HG02763 (cell line): Measurements from ENCODE around the gene WDR86.

ENCODE experiments used
- ATAC-seq: cut with Tn5 transposase; IDR thresholded peaks from one replicate; pipeline ENCODE4 v1.9.1; 2021; ENCODE audit warnings: mild to moderate bottlenecking, moderate library complexity; ENCODE audit not compliant: unreplicated experiment

Gene WDR86

DNA sequence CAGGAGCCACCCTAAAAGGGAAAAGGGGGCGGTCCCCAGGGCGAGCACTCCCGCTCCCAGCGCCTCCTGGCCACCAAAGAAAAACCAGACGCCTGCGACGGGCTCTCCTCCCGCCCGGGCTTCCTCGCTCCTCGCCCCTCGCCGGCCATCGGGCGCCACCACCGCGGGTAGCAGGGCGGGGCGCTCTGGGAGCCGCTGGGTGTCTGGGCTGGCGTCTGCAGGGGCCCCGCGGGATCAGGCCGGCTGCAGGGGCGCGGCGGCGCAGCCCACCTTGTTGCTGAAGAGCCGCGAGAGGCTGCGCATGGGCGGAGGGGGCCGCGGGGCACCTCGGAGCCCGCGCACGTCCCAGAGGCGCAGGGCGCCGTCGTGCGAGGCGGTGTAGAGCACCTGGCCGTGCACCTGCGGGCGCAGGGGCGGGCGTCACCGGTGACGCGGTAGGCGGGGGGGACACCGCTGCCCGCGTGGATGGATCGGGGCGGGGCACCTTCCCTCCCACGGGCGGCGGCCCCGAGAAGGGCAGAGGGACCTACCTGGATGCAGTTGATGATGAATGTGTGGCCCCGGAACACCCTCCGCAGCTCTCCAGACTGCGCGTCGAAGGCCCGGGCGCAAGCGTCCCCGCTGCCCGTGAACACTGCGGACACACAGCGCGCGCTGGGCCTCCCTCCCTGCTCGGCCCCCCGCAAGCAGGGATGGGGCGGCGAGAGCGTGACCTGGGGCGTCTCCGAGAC lies 28.3 kb downstream of the WDR86 start:
- no peak for ATAC-seq

DNA sequence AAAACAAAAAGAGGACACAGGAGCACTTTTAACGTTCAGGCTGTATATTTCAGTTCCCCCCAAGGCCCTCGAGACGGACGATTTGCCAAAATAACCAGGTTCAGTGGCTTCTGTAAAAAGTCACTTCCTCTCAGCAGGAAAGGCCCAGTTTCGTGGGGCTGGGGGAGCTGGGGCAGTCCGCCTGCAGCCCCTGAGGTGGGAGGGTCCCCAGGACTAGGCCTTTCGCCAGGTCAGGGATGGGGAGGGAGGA lies 28.8 kb downstream of the WDR86 start:
- no peak for ATAC-seq

- no peak for ATAC-seq
These were observed 29.4 kb downstream of the WDR86 start for GRCh38 chr7:151380199-151381097.

DNA sequence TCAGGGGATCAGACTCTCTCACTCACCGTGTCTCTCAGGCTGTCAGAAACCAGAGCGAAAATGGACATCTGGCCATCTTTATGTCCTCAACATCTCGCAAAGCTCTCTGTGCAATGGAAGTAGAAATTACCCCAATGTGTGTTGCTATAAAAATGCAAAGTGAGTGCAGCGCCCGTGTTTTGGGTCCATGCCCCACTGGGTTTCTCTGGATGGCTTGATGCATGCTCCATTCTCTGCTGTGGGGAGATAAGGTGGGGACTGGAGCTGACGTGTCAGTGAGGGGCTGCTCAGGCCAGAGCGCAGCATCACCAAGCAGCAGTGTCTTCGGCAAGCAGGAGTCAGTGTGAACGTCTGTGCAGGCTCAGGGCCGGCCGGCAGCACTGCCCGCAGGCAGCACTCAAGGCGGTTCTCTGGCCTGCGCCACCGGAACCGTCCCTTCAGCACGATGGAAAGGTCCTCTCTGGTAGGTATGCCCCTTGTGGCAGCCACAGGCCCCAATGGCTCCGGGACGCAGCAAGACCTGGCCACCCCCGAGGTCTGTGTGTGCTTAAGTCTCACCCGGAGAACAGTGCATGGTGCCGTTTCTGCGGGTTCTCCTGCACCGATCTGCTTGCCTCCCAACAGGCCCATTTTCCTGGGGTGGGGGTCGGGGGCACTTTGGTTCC lies 30.2 kb downstream of the WDR86 start:
- ATAC-seq = no peak

DNA sequence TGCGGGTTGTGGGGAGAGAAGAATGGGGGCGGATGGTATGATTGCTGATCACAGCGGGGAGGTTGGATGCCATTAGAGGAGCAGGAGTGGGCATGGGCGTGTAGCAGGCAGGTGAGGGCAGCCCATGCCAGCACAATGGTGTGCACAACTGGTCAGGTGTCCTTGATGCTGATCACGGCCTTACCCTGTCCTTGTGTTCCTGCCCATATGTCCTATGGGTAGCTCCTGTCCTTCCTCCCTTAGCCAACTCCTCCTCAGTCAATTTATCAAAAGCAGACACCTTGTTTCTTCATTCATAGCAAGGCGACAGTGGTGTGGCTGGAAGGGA lies 30.7 kb downstream of the WDR86 start:
- ATAC-seq = no peak

- ATAC-seq = no peak
These were observed 31.2 kb downstream of the WDR86 start for GRCh38 chr7:151378496-151379192.

DNA sequence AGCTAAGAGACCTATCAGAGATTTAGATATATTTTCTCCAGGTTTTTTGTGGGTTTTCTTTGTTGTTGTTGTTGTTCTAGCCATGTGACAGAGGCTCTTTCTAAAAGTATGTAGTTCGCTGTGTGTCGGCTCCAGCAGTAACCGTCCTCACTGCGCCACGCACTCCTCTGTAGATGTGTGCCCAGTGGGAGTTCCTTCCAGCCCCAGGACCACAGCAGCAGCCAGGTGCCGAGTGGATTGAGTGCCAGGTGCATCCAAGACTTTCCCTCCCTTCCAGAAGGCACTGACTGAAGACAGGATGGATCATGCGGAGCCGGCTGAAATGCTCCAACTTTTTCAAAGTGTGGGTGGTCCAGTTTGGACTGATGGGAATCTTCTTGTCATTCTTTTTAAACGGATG lies 31.8 kb downstream of the WDR86 start:
- ATAC-seq = no peak

DNA sequence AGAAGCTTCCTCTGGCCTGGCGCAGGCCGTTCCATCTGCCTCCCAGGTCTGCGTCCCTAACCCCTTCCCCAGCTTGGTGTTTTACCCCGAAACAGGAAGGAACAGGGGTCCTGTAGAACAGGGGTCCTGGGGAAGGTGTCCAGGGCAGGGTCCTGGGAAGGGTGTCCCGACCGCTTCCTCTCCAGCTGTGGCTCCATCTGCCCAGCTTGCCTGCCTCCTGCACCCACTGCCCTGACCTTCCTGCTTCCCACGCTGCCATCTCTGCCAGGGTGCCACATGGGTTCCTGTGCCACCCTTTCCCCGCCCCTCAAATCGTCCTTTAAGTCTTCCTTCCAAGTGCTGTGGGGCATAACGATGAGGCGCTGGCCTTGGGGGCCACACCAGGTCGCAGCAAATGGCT lies 32.4 kb downstream of the WDR86 start:
- no peak for ATAC-seq

- ATAC-seq = no peak
These were observed 33.5 kb downstream of the WDR86 start for GRCh38 chr7:151376218-151376902.

GRCh38 chr7:151375530-151376217 lies 34.2 kb downstream of the WDR86 start:
- no peak for ATAC-seq

DNA sequence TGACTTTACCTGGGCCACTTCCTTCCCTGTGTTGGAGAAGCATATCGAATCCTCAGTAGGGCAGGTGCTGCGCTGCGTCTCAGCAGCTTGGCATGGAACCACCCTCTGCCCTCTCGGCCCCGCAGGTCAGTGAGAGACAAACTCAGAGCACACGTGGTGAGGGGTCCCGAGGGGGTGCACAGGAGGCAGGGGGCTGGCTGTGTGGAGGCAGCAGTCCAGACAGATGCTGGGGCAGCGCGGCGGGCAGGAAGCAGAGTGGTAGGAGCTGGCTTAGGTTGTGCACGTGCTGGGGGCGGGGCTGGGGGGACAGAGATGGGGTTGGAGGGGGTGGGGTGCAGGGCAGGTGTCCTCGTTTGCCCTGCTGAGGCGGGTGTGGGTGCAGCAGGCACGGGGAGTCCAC lies 35.1 kb downstream of the WDR86 start:
- ATAC-seq = no peak

DNA sequence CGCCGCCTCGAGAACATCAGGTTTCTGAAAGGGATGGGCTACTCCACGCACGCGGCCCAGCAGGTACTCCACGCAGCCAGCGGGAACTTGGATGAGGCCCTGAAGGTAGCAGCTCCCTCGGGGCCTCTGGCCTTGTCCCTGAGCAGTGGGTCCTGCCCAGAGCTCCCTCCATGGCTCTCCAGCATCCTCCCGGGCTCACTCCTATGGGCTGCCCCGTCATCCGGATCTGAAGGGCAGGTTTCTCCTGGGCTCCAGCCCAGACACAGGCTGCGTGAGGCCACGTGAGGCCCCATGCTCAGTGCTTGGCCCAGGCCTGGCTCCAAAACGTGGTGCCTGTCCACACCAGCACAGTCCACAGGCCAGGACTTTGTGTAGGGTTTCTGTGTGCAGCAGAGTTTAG lies 35.7 kb downstream of the WDR86 start:
- ATAC-seq = no peak

DNA sequence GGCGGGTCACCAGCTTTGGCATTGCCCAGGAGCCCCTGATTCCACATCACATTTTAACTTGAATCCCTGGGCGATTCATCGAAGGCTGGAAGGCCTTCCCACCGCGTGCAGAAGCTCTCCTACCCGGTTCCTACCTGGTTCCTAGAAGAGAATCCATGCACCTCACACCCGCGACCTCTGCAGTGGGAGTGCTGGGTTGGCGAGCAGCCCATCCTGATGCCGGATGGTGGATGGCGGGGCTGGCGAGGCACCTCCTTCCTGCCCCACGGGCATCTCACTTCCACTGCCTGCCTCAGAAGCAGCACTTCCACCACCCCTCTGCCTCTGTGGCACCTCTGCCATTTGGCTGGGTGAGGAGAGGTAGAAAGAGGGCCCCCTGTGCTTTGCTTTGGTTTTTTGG lies 36.2 kb downstream of the WDR86 start:
- no peak for ATAC-seq

- no peak for ATAC-seq
These were observed 37.1 kb downstream of the WDR86 start for GRCh38 chr7:151372612-151373265.

DNA sequence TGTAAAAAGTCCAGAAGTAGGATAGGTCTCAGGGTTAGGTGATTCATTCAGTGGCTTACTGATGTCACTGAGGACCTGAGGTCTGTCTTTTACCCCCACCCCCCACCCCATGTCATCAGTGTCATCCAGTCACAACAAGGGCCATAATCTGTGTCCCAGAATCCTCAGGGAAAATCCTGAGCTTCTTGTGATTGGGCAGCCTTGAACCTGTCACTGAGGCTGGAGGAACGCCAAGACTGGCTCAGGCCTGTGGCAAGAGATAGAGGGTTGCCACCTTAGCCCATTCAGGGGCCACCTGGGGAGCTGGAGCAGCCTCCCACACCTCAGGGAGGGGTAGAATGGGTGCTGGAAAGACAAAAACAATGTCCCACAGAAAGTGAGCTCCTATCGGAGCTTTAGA lies 38.6 kb downstream of the WDR86 start:
- ATAC-seq = no peak

DNA sequence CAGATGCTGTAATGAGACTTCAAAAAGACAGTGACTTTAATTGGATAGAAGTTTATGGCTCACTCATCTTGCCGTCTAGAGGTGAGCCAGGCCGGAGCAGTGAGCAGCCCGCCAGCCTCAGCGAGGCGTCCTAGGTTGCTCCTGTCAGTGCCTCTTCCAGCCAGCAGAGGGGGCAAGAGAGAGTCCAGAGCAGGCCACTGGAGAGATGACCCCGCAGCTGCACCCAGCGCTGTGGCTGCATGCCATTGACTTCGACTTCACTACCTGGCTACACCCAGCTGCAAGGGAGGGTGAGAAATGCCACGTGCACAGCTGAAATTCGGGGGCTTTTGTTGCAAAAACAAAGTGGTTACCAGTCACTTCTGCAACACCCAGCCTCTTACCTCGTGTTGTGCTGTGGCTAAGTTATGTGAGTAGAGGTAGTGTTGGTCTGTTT lies 41.7 kb downstream of the WDR86 start:
- ATAC-seq = peak; percentile 89

- ATAC-seq = no peak
These were observed 42.6 kb downstream of the WDR86 start for GRCh38 chr7:151367284-151367683.

DNA sequence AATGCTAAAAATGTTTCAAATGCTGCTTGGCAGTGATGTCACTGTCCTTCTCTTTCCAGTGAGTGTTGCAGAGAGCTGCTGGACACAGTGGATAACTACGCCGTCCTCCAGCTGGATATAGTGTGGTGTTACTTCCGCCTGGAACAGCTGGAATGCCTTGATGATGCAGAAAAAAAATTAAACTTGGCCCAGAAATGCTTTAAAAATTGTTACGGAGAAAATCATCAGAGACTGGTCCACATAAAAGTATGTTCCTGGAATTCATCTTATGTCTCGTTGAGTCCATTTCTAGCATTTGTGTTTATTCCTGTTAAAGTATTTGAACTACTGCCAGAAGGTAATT lies 43.0 kb downstream of the WDR86 start:
- ATAC-seq = no peak

GRCh38 chr7:151366166-151366879 lies 43.5 kb downstream of the WDR86 start:
- no peak for ATAC-seq
